ENCODE results near the gene EXOC7.

Gene EXOC7

GRCh38 chr17:76119409-76120371, 16.1 kb upstream of the EXOC7 start:
- no peak for DNase-seq

- DNase-seq, result no peak
These were observed 11.7 kb upstream of the EXOC7 start for GRCh38 chr17:76115138-76115754.

DNA sequence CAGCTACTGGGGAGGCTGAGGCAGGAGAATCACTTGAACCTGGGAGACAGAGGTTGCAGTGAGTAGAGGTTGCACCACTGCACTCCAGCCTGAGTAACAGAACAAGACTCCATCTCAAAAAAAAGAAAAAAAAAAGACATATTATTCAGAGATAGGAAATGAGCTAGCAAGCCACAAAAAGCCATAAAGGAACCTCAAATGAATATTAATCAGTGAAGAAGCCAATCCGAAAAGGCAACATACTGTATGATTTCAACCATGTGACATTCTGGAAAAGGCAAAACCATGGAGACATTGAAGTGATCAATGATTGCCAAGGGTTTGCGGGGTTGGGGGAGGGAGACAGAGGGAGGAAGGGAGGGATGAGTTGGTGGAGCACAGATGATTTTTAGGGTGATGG, 8.4 kb upstream of the EXOC7 start:
- DNase-seq, result no peak

GRCh38 chr17:76107509-76107908, 3.9 kb upstream of the EXOC7 start:
- peak; percentile 23 for DNase-seq

DNA sequence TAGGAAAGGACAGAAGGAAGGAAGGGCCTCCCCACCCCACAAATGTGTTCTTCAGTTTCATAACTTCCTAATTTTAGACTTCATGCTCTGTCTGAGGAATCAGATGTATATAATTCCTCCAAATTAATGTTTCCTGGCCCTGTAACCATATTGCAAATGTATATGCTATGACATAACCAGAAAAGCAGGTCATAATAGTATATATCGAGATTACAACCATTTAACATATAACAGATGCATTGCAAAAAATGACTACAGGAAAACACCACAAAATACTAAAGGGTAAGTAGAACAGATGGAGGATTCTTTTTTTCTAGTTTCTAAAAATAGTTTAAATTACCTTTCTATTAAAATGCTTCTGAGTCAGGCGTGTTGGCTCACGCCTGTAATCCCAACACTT, 3.1 kb upstream of the EXOC7 start:
- DNase-seq, result no peak

- no peak for DNase-seq
These were observed 1.3 kb upstream of the EXOC7 start for GRCh38 chr17:76104896-76105231.

DNA sequence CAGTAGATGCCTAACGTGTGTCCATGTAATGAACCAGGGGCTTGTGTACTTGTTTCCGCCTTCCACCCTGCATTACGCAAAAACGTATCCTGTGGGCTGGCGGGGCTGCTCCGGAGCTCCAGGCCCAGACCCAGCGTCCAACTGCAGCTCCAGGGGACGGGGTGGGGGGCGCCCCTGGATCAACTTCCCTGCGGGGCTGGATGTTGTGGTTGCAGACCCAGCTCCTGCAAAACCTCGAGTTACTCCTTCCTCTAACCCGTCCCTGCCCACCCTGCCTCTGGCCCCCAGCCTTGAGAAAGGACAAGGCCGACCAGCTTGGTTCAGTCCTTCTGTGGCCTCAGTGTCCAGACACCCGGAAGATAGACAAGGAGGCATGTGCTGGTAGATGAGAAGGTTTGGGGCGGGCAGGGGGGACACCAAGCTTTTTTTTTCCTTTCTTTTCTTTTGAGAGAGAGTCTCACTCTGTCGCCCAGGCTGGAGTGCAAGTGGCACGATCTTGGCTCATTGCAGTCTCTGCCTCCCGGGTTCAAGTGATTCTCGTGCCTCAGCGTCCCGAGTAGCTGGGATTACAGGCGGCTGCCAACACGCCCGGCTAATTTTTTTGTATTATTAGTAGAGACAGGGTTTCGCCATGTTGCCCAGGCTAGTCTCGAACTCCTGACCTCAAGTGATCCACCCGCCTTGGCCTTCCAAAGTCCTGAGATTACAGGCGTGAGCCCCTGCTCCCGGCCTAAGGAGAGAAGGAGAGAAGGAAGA, 731 bp upstream of the EXOC7 start:
- no peak for DNase-seq

DNA sequence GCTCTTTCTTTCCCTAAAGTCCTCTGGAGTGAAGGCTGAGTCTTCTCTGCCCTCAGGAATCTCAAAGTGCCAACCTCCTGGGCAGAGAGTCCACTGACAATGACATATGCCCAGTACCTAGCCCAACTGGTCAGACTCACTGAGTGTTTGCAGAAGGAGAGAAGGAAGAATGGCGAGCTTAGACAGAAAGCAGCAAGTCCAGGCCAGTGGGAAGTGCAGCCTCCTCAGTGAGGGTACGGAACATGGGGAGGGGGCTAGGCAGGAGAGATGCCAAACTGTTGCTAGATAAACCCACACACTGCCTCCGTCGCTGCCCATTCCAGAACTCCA, 678 bp downstream of the EXOC7 start:
- no peak for DNase-seq

DNA sequence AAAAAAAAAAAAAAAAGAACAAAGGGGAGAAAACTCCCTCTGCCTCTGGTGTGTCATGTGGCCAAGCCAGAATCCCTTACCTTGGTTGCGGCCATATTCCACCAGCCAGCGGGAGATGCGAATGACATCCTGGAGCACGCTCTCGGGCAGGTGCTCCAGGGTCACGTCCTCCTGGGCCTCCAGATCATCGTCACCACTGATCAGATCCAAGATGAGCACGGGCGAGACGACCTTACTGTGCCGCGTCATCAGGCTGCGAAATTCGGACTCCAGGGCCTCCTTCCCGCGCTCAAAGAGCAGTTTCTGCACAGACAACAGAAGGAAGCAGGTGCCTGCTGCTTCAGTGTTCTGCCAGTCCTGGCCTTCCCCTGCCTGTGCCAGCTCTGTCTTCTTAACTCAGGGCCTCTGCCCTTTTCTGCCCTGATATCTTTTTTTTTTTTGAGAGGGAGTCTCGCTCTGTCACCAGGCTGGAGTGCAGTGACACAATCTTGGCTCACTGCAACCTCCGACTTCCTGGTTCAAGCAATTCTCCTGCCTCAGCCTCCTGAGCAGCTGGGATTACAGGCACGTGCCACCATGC, 5.8 kb downstream of the EXOC7 start:
- no peak for DNase-seq

DNA sequence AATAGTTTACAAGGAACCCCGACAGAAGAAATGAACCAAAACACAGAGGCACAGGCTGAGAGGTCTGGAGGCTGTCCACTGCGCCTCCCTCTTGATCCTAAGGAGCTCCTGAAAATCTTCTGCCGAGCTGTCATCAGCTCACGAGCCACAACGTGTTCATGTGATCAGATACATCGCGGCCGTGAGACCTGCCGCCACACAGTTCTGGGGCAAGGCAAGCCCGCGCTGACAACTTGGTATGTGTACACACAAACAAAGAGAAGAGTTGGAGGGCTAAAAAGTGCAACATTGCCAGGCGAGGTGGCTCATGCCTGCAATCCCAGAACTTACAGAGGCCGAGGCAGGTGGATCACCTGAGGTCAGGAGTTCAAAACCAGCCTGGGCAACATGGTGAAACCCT, 7.6 kb downstream of the EXOC7 start:
- no peak for DNase-seq

- no peak for DNase-seq
These were observed 9.5 kb downstream of the EXOC7 start for GRCh38 chr17:76094046-76094445.

- no peak for DNase-seq
These were observed 10.8 kb downstream of the EXOC7 start for GRCh38 chr17:76092526-76093413.

GRCh38 chr17:76091526-76092286, 11.9 kb downstream of the EXOC7 start:
- DNase-seq, result no peak

DNA sequence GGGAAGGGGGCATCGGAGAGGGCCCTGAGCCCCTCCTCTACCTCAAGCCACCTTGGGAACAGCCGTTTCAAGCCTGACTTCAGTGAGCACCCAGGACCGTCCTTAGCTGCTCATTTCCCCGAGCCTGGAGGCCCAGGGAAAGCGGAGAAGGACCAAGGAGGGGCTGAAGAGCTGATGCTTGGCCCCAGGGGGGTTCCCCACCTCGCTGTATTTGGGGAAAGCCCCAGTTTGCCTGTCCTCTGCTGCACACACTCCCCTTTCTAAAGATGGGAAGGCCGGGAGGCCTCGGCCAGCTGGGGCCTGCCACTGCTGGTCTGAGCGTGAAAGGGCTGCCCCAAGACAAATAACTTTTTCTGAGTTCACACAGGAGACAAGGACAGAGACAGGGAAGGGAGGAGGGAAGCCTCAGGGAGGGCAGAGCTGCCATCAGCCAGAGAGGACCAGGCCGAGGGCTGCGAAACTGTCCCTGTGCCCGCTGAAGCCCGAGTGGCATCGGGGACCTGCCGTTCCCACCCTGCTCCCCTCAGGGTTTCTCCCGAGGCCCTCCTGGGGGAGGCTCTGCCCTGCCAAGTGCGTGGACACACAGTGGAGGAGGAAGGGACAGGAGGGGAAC, 13.0 kb downstream of the EXOC7 start:
- no peak for DNase-seq

GRCh38 chr17:76089680-76090516, 13.7 kb downstream of the EXOC7 start:
- no peak for DNase-seq

- DNase-seq, result no peak
These were observed 14.6 kb downstream of the EXOC7 start for GRCh38 chr17:76088868-76089576.

DNA sequence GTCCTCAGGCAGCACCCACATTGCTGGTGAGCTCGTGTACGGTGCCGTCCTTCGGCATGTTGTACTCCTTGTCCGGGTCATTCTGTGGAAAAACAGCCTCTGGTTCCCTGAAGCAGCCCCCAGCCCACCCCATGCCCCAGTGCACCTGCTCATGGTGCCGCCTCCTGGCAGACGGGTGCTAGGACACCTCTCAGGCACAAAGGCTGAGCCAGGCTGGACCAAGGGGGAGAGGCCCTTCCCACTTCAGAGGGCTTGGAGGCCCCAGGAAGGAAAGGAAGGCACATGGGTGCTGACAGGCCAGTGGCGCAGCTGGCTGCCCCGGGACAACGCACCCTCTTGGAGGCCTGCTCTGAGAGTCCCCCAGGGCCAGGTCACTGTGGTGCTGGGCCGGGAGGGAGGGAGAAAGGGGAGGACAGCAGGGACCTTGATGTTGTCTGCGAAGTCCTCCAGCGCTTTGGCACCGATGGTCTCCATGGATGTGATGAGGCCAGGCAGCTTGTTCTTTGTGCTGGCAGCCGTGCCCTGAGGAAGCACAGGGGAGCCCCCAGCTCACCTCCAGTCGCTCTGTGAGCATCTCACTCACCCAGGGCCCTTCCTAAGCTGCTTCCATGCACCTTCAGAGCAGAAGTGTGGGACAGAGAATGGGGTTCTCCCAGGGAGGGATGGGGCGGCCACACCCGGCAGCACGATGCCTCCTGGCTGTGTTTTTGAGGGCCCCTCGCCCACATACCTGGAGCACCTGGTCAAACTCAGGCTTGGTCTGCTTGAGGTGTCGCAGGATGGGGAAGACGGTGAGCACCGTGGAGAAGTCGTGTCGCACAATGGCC, 15.3 kb downstream of the EXOC7 start:
- no peak for DNase-seq

DNA sequence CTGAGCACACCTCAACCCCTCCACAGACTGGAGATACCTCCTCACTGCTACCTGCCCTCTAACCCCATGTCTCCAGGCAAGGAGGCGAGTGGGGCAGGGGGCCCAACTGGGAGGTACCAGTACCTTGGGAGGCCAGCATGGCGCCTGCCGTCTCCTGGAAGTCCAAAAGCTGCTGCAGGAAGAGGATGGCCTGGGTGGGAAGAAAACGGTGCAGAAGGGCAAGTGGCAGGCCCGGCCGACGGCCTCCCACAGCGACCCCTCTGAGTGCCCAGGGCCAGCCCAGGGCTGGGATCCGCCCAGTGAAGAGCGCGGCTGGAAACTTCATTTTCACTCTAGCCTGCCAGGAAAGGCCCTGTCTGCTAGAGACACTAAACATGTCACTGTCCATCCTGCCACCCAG, 16.1 kb downstream of the EXOC7 start:
- DNase-seq, result no peak

- no peak for DNase-seq
These were observed 17.2 kb downstream of the EXOC7 start for GRCh38 chr17:76086384-76086783.

Data from activated CD4-positive, alpha-beta T cell treated with anti-CD3 and anti-CD28 coated beads, Interleukin-10, Interleukin-2, amounts not matched to agents 100 ng/mL and 50 ng/mL, durations not matched to agents 16 hours and 8 hours (primary cell).